K562 (cell line): ENCODE results near the gene RASSF3. TPM values are rescaled to one million over a fixed set of nuclear protein-coding genes. Genes with fewer than 3 reads are reported as not detected.

Experiments used
- GTF2E2 ChIP-seq: fragments of 200-800 bp; sonication (Bioruptor generic); IDR thresholded peaks from 2 replicates; pipeline ENCODE4 v1.6.1; 2016; ENCODE audit warnings: missing genetic modification characterization, missing compliant biosample characterization
- NFATC3 ChIP-seq: fragments of 450-650 bp; IDR thresholded peaks from 2 replicates; pipeline ENCODE4 v1.6.1; 2017; ENCODE audit warnings: mild to moderate bottlenecking
- PURB ChIP-seq: sonication (generic); formaldehyde crosslinking; IDR thresholded peaks from 2 replicates; pipeline ENCODE4 v1.9.0; 2021; ENCODE audit warnings: low read depth, mild to moderate bottlenecking, missing genetic modification reagents
- RFX5 ChIP-seq: IDR thresholded peaks from 2 replicates; pipeline ENCODE4 v1.6.1; 2011; ENCODE audit warnings: low read depth, mild to moderate bottlenecking, improper control_type of control experiment, low read length
- ZC3H11A ChIP-seq: IDR thresholded peaks from 2 replicates; pipeline ENCODE4 v1.6.1; 2012; ENCODE audit warnings: low read depth, low read length, improper control_type of control experiment
- ZNF143 ChIP-seq: sonication (generic); formaldehyde crosslinking; IDR thresholded peaks from 2 replicates; pipeline ENCODE4 v1.9.0; 2022; ENCODE audit warnings: mild to moderate bottlenecking, missing genetic modification reagents
- polyA plus RNA-seq, 8 experiments: library from polyadenylated mRNA; depleted of rRNA in 4 of 8; stranded (reverse) in 5 of 8; unstranded in 3 of 8; fragments of >200 nt; fragmentation: Nextera tagmentation in 2 of 8; fragmentation: Illumina TruSeq in 1 of 8; extraction: Ambion mirVana in 2 of 8; extraction: Trizol in 1 of 8; gene quantifications; 2 replicates each; pipeline versions ENCODE4 v1.2.1 to v1.2.3, GENCODE V29; 2011 to 2014; ENCODE audit warnings: inconsistent platforms in 1 of 8, missing spikeins in 1 of 8
- total RNA-seq, 7 experiments: library from RNA; depleted of rRNA in 6 of 7; stranded (reverse); fragments of >200 nt in 6 of 7; fragmentation: Illumina TruSeq in 2 of 7; extraction: Trizol in 2 of 7; gene quantifications; 2 replicates each; pipeline versions ENCODE4 v1.2.1 to v1.2.3, GENCODE V29; 2011 to 2021; ENCODE audit warnings: low replicate concordance in 1 of 7
- TF ChIP-seq, protein P1 (sequence below): fragments of 450-650 bp; IDR thresholded peaks from 2 replicates; pipeline ENCODE4 v1.6.1; 2018; ENCODE audit not compliant: partially characterized antibody
- TF ChIP-seq, protein P2 (sequence below): sonication (generic); formaldehyde crosslinking; IDR thresholded peaks from 2 replicates; pipeline ENCODE4 v1.8.0; 2023; ENCODE audit warnings: missing genetic modification reagents, mild to moderate bottlenecking, borderline replicate concordance

Gene RASSF3
- total and polyA plus RNA-seq, 9 of the 15 experiments (the other 6 are each of a cell fraction or from before 2014, with no cell fraction given): 3.7 to 39.2 (median 20.2) TPM

DNA sequence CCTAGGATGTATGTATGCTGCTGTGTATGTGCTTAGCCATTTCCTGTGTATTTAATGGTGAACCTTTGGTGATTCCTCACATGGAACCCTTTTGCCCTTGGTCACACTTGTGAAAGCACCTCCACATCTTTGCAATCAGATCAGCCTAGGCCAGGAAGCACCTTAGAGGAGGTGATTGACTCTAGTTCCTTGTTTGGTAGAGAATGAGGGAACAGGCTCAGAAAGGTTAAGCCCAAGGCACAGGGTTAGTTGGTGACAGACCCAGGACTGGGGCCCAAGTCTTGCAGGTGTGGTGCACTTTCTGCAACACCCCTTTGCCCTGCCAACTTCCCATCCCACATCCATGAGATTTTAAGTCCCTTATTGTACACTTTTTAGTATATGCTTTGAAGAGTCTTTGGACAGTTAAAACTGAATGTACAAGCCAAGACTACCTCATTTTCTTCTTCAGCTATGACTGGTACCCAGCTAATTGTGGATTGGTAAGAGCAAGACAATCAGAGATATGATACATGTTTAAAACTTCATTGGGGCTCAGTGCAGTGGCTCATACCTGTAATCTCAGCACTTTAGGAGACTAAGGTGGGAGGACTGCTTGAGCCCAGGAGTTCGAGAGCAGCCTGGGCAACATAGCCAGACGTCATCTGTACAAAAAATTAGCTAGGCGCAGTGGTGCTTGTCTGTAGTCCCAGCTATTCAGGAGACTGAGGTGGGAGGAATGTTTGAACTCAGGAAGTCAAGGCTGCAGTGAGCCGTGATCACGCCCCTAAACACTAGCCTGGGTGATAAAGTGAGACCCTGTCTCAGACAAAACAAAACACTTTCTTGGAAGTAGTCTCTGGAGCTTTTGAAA lies 71.1 kb downstream of the RASSF3 start (continued):
- TF ChIP-seq, protein P1, sequence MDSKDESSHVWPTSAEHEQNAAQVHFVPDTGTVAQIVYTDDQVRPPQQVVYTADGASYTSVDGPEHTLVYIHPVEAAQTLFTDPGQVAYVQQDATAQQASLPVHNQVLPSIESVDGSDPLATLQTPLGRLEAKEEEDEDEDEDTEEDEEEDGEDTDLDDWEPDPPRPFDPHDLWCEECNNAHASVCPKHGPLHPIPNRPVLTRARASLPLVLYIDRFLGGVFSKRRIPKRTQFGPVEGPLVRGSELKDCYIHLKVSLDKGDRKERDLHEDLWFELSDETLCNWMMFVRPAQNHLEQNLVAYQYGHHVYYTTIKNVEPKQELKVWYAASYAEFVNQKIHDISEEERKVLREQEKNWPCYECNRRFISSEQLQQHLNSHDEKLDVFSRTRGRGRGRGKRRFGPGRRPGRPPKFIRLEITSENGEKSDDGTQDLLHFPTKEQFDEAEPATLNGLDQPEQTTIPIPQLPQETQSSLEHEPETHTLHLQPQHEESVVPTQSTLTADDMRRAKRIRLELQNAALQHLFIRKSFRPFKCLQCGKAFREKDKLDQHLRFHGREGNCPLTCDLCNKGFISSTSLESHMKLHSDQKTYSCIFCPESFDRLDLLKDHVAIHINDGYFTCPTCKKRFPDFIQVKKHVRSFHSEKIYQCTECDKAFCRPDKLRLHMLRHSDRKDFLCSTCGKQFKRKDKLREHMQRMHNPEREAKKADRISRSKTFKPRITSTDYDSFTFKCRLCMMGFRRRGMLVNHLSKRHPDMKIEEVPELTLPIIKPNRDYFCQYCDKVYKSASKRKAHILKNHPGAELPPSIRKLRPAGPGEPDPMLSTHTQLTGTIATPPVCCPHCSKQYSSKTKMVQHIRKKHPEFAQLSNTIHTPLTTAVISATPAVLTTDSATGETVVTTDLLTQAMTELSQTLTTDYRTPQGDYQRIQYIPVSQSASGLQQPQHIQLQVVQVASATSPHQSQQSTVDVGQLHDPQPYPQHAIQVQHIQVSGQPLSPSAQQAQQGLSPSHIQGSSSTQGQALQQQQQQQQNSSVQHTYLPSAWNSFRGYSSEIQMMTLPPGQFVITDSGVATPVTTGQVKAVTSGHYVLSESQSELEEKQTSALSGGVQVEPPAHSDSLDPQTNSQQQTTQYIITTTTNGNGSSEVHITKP: no peak
- TF ChIP-seq NFATC3 (no peak), GTF2E2 (tag) (no peak), RFX5 (no peak), ZC3H11A (no peak), PURB (no peak), ZNF143 (CRISPR knock-in tag) (no peak)
- TF ChIP-seq, protein P2, sequence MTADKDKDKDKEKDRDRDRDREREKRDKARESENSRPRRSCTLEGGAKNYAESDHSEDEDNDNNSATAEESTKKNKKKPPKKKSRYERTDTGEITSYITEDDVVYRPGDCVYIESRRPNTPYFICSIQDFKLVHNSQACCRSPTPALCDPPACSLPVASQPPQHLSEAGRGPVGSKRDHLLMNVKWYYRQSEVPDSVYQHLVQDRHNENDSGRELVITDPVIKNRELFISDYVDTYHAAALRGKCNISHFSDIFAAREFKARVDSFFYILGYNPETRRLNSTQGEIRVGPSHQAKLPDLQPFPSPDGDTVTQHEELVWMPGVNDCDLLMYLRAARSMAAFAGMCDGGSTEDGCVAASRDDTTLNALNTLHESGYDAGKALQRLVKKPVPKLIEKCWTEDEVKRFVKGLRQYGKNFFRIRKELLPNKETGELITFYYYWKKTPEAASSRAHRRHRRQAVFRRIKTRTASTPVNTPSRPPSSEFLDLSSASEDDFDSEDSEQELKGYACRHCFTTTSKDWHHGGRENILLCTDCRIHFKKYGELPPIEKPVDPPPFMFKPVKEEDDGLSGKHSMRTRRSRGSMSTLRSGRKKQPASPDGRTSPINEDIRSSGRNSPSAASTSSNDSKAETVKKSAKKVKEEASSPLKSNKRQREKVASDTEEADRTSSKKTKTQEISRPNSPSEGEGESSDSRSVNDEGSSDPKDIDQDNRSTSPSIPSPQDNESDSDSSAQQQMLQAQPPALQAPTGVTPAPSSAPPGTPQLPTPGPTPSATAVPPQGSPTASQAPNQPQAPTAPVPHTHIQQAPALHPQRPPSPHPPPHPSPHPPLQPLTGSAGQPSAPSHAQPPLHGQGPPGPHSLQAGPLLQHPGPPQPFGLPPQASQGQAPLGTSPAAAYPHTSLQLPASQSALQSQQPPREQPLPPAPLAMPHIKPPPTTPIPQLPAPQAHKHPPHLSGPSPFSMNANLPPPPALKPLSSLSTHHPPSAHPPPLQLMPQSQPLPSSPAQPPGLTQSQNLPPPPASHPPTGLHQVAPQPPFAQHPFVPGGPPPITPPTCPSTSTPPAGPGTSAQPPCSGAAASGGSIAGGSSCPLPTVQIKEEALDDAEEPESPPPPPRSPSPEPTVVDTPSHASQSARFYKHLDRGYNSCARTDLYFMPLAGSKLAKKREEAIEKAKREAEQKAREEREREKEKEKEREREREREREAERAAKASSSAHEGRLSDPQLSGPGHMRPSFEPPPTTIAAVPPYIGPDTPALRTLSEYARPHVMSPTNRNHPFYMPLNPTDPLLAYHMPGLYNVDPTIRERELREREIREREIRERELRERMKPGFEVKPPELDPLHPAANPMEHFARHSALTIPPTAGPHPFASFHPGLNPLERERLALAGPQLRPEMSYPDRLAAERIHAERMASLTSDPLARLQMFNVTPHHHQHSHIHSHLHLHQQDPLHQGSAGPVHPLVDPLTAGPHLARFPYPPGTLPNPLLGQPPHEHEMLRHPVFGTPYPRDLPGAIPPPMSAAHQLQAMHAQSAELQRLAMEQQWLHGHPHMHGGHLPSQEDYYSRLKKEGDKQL: no peak
